H1 (cell line): Measurements from ENCODE around the gene NELL1. TPM values are rescaled to one million over a fixed set of nuclear protein-coding genes. Genes with fewer than 3 reads are reported as not detected.

ENCODE experiments used
- CTCF ChIA-PET: fragments of 300-600 bp; sonication (Branson Sonifier 250); formaldehyde crosslinking; loops from one replicate; lab custom pipeline; 2021; ENCODE audit not compliant: partially characterized antibody; lab: Charles Lee
- POLR2A ChIA-PET: fragments of 300-600 bp; sonication (Branson Sonifier 250); formaldehyde crosslinking; loops from one replicate; lab custom pipeline; 2021; ENCODE audit warnings: inconsistent platforms; ENCODE audit not compliant: partially characterized antibody; lab: Charles Lee
- DNase-seq, 2 experiments: peaks; one replicate each; pipeline versions ENCODE4 v3.0.0 to v3.0.0-alpha.2; 2010 to 2022; ENCODE audit warnings: low spot score in 2 of 2, low read depth in 1 of 2, mixed read lengths in 1 of 2
- FAIRE-seq: peaks from 2 replicates; lab custom pipeline; 2011; peaks lifted over from hg19 to GRCh38; lab: Jason Lieb, UNC
- H2AFZ ChIP-seq: 2 replicates; pipeline ENCODE4 v1.8.1; 2012; ENCODE audit warnings: low read length, inconsistent platforms
- H2AK5ac ChIP-seq: 2 replicates; pipeline ENCODE4 v1.6.1; 2013; ENCODE audit warnings: low read depth, low read length
- H2BK120ac ChIP-seq: replicated peaks from 2 replicates; pipeline ENCODE3; 2013; ENCODE audit warnings: low read depth, low read length, inconsistent platforms
- H2BK12ac ChIP-seq: 2 replicates; pipeline ENCODE4 v1.6.1; 2013; ENCODE audit warnings: low read depth, low read length
- H2BK15ac ChIP-seq: 2 replicates; pipeline ENCODE4 v1.6.1; 2013; ENCODE audit warnings: low read length
- H2BK20ac ChIP-seq: 2 replicates; pipeline ENCODE4 v1.6.1; 2013; ENCODE audit warnings: low read length
- H2BK5ac ChIP-seq: 2 replicates; pipeline ENCODE4 v1.6.1; 2013; ENCODE audit warnings: low read depth, low read length
- H3K14ac ChIP-seq: 2 replicates; pipeline ENCODE4 v1.6.1; 2013; ENCODE audit warnings: inconsistent platforms; ENCODE audit not compliant: insufficient read length
- H3K18ac ChIP-seq: 2 replicates; pipeline ENCODE4 v1.6.1; 2013; ENCODE audit warnings: low read length; ENCODE audit errors: extremely low read depth
- H3K23ac ChIP-seq: 2 replicates; pipeline ENCODE4 v1.6.1; 2013; ENCODE audit warnings: inconsistent platforms; ENCODE audit not compliant: insufficient read length
- H3K23me2 ChIP-seq: 2 replicates; pipeline ENCODE4 v1.6.1; 2013; ENCODE audit warnings: low read depth, low read length
- H3K27ac ChIP-seq: 2 replicates; pipeline ENCODE4 v1.6.1; 2011; ENCODE audit warnings: low read depth, low read length, inconsistent platforms
- H3K27me3 ChIP-seq, 4 experiments: replicated peaks in 1 of 4; 1 replicate in 1 of 4; 2 replicates in 3 of 4; pipeline versions ENCODE4 v1.6.1 to v1.8.1; 2011 to 2013; ENCODE audit warnings: low read length in 3 of 4, mild to moderate bottlenecking in 3 of 4, inconsistent platforms in 2 of 4, mixed read lengths in 2 of 4, moderate library complexity in 1 of 4; ENCODE audit not compliant: control insufficient read depth in 3 of 4, insufficient read depth in 3 of 4; ENCODE audit errors: extremely low read depth in 1 of 4
- H3K36me3 ChIP-seq, 4 experiments: 2 replicates each; pipeline versions ENCODE4 v1.6.1 to v1.8.1; 2011 to 2013; ENCODE audit warnings: mild to moderate bottlenecking in 4 of 4, low read length in 3 of 4, moderate library complexity in 2 of 4, control low read depth in 1 of 4, inconsistent platforms in 1 of 4; ENCODE audit not compliant: insufficient read depth in 4 of 4, control insufficient read depth in 2 of 4
- H3K4ac ChIP-seq: replicated peaks from 2 replicates; pipeline ENCODE3; 2013; ENCODE audit warnings: low read length, low read depth, mixed read lengths, inconsistent platforms; ENCODE audit not compliant: insufficient read length
- H3K4me1 ChIP-seq, 4 experiments: replicated peaks in 1 of 4; 1 replicate in 1 of 4; 2 replicates in 3 of 4; pipeline versions ENCODE4 v1.6.1 to v1.8.1; 2011 to 2013; ENCODE audit warnings: low read length in 3 of 4, inconsistent platforms in 2 of 4, mixed read lengths in 1 of 4; ENCODE audit not compliant: insufficient read depth in 4 of 4, control insufficient read depth in 3 of 4
- H3K4me2 ChIP-seq, 2 experiments: 2 replicates each; pipeline versions ENCODE4 v1.6.1 to v1.8.1; 2011 to 2013; ENCODE audit warnings: low read depth in 2 of 2, low read length in 2 of 2, control low read depth in 1 of 2, inconsistent platforms in 1 of 2, mild to moderate bottlenecking in 1 of 2; ENCODE audit not compliant: insufficient read depth in 1 of 2
- H3K4me3 ChIP-seq, 4 experiments: fragments of 200-600, 300-600 bp in 1 of 4; sonication (generic), shearing (Covaris generic), sonication (Bioruptor Twin) in 1 of 4; 2 replicates each; pipeline versions ENCODE4 v1.5.1 to v1.8.1; 2011 to 2016; ENCODE audit warnings: low read length in 4 of 4, low read depth in 3 of 4, control low read depth in 2 of 4, inconsistent platforms in 2 of 4, mild to moderate bottlenecking in 2 of 4, mixed read lengths in 1 of 4, moderate library complexity in 1 of 4; ENCODE audit not compliant: insufficient read depth in 2 of 4; ENCODE audit errors: extremely low read depth in 1 of 4
- H3K56ac ChIP-seq: replicated peaks from 2 replicates; pipeline ENCODE3; 2013; ENCODE audit warnings: low read depth, mild to moderate bottlenecking, mixed read lengths, low read length, inconsistent platforms; ENCODE audit not compliant: insufficient read length
- H3K79me1 ChIP-seq: 2 replicates; pipeline ENCODE4 v1.6.1; 2013; ENCODE audit warnings: low read depth, low read length, control low read depth
- H3K79me2 ChIP-seq, 2 experiments: 2 replicates each; pipeline versions ENCODE4 v1.6.1 to v1.8.1; 2012 to 2013; ENCODE audit warnings: low read length in 2 of 2, mild to moderate bottlenecking in 2 of 2, inconsistent platforms in 1 of 2; ENCODE audit not compliant: insufficient read depth in 2 of 2, control insufficient read depth in 1 of 2
- H3K9ac ChIP-seq, 4 experiments: replicated peaks in 1 of 4; 1 replicate in 1 of 4; 2 replicates in 3 of 4; pipeline versions ENCODE4 v1.6.1 to v1.8.1; 2011 to 2013; ENCODE audit warnings: low read depth in 3 of 4, low read length in 3 of 4, control low read depth in 2 of 4, mild to moderate bottlenecking in 2 of 4, moderate library complexity in 2 of 4, inconsistent platforms in 1 of 4; ENCODE audit errors: extremely low read depth in 1 of 4
- H3K9me3 ChIP-seq, 2 experiments: 2 replicates each; pipeline versions ENCODE4 v1.6.1 to v1.8.1; 2012 to 2013; ENCODE audit warnings: mild to moderate bottlenecking in 2 of 2, moderate library complexity in 2 of 2, control low read depth in 1 of 2, inconsistent platforms in 1 of 2, low read depth in 1 of 2, low read length in 1 of 2, mixed read lengths in 1 of 2; ENCODE audit not compliant: insufficient read depth in 2 of 2
- H4K20me1 ChIP-seq, 2 experiments: replicated peaks in 1 of 2; 2 replicates each; pipeline versions ENCODE3 to v1.8.1; 2011 to 2013; ENCODE audit warnings: inconsistent platforms in 2 of 2, low read length in 2 of 2, mild to moderate bottlenecking in 1 of 2; ENCODE audit not compliant: insufficient read depth in 2 of 2, control insufficient read depth in 1 of 2
- H4K5ac ChIP-seq: 2 replicates; pipeline ENCODE4 v1.6.1; 2013; ENCODE audit warnings: low read length, low read depth, mixed read lengths, inconsistent platforms; ENCODE audit not compliant: insufficient read length
- H4K8ac ChIP-seq: 2 replicates; pipeline ENCODE4 v1.8.0; 2013; ENCODE audit warnings: mild to moderate bottlenecking, moderate library complexity, low read length, inconsistent platforms; ENCODE audit not compliant: insufficient read depth; ENCODE audit errors: extremely low read depth
- H4K91ac ChIP-seq: replicated peaks from 2 replicates; pipeline ENCODE3; 2013; ENCODE audit warnings: low read length, mixed read lengths, inconsistent platforms; ENCODE audit not compliant: insufficient read length
- CREB1 ChIP-seq: IDR thresholded peaks from 2 replicates; pipeline ENCODE4 v1.6.1; 2012; ENCODE audit warnings: inconsistent platforms
- NANOG ChIP-seq: IDR thresholded peaks from 2 replicates; pipeline ENCODE4 v1.6.1; 2011; ENCODE audit warnings: low read length, low read depth, mild to moderate bottlenecking, inconsistent platforms; ENCODE audit not compliant: insufficient read depth, poor library complexity, severe bottlenecking
- POU5F1 ChIP-seq: IDR thresholded peaks from 2 replicates; pipeline ENCODE4 v1.6.1; 2011; ENCODE audit warnings: low read depth, mild to moderate bottlenecking, low read length, moderate library complexity
- RNF2 ChIP-seq: fragments of 200-900, 300-1000 bp; sonication (generic); IDR thresholded peaks from 2 replicates; pipeline ENCODE4 v1.7.1; 2016; ENCODE audit warnings: borderline replicate concordance, low read depth, mild to moderate bottlenecking, antibody characterized with exemption, low read length; ENCODE audit not compliant: poor library complexity, severe bottlenecking; ENCODE audit errors: missing control alignments
- ZNF274 ChIP-seq: IDR thresholded peaks from 2 replicates; pipeline ENCODE4 v1.7.0; 2012; ENCODE audit warnings: low read length, borderline replicate concordance; ENCODE audit errors: extremely low read depth
- WGBS, 2 experiments: shearing (Covaris generic) in 1 of 2; methylation state at CpG; one replicate each; pipeline versions ENCODE4 v1.1.6 to v1.1.7; 2013 to 2015; ENCODE audit warnings: low lambda C conversion rate in 2 of 2, mixed read lengths in 2 of 2, inconsistent platforms in 1 of 2, low coverage in 1 of 2, missing lambda C conversion rate in 1 of 2; ENCODE audit not compliant: insufficient replicate concordance in 2 of 2, insufficient coverage in 1 of 2, insufficient read length in 1 of 2; ENCODE audit errors: extremely low coverage in 1 of 2, missing lambda C conversion rate in 1 of 2; 5-methylcytosine and 5-hydroxymethylcytosine counted together
- polyA plus RNA-seq, 7 experiments: library from polyadenylated mRNA; depleted of rRNA in 3 of 7; stranded (reverse) in 5 of 7; unstranded in 2 of 7; fragments of >200 nt in 5 of 7; fragments of 200-250 nt in 2 of 7; gene quantifications; 1 replicate in 5 of 7; 2 replicates in 1 of 7; 4 replicates in 1 of 7; pipeline versions ENCODE4 v1.2.1 to v1.2.3, GENCODE V29; 2011 to 2013; ENCODE audit warnings: missing spikeins in 2 of 7, mixed read lengths in 2 of 7
- total RNA-seq: library from RNA; stranded (reverse); fragmentation: NEBNext Ultra II Directional; extraction: Animal tissue kit (Norgen Biotek cat#: 25700); gene quantifications from 2 replicates; pipeline ENCODE4 v1.2.1, GENCODE V29; 2021

NELL1 gene
- total and polyA plus RNA-seq, 2 of the 8 experiments (the other 6 are each of a cell fraction or from before 2014, with no cell fraction given): 0.21 TPM; not detected in 1

DNA sequence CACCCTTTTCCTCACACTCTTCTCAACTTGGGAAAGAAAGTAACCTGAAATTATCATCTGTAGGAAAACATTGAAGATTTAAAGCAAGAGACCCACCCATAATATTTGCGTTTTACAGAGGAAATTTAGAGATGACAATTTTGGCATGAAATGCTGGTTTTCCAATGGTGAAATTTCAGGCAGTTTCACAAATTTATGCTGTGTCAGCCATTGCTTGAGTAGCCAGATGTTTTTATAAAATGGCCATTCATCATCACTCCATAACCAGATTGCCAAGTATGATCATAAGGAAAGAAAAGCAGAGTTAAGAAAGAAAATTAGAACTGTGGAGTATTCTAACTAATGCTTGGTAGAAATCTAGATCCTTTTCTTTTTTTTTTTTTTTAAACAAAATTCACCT, 732.9 kb downstream of the NELL1 start:
- Histone ChIP-seq H3K4ac (no peak overlapping the region), H2BK5ac (no peak overlapping the region), H2BK15ac (no peak overlapping the region), H3K18ac (no peak overlapping the region), H3K27me3 (no peaks in the 10 kb centered on the region), H3K79me2 (no peaks in the 10 kb centered on the region), H3K4me3 (no peak overlapping the region), H4K20me1 (no peaks in the 10 kb centered on the region), H4K5ac (no peak overlapping the region), H2BK120ac (no peak overlapping the region), H3K79me1 (no peaks in the 10 kb centered on the region), H3K23ac (no peak overlapping the region), H3K27ac (no peak overlapping the region), H3K9me3 (no peaks in the 10 kb centered on the region), H3K36me3 (no peaks in the 10 kb centered on the region), H3K4me1 (0 out of 7 replicates have a peak, but pooled peaks cover 0 to 3% (median 0%) of the 10 kb centered on the region in 4 experiments), H4K8ac (no peak overlapping the region), H3K4me2 (no peak overlapping the region), H2AK5ac (no peak overlapping the region), H3K9ac (no peak overlapping the region), H3K23me2 (no peaks in the 10 kb centered on the region), H2AFZ (no peak overlapping the region), H2BK12ac (no peak overlapping the region), H3K56ac (no peak overlapping the region), H4K91ac (no peak overlapping the region), H3K14ac (no peak overlapping the region), H2BK20ac (no peak overlapping the region)
- TF ChIP-seq CREB1 (no peak), ZNF274 (no peak), POU5F1 (no peak), NANOG (no peak), RNF2 (no peak)
- ChIA-PET POLR2A (no interaction called here), CTCF (interaction anchor here (1.2 kb wide), 1 partner anchor 9 kb away, joined by 3 read pairs; no protein-coding TSS in a partner anchor)
- no peak for FAIRE-seq
- DNase-seq: no peak
- WGBS, 2 experiments: 100% methylated on average over 1 of the region's 1 CpG; no CpG with 5 or more reads in 1 of the 2 experiments
